Lung microvascular endothelial cell (primary cell): ENCODE data around the gene MYO10. TPM values are rescaled to one million over a fixed set of nuclear protein-coding genes. Genes with fewer than 3 reads are reported as not detected.
A peak's percentile ranks its signal among the peaks of the same experiment; 100 is the strongest.
"Not testable (repeated sequence)": the region's sequence is repeated elsewhere in the genome, so short reads cannot be mapped to it uniquely, and the experiment has no call there.

Experiments
- DNase-seq, 2 donors: peaks; one replicate each; pipeline versions ENCODE4 v3.0.0 to v3.0.0-alpha.2; 2010; ENCODE audit warnings: low read depth in 2 of 2
- total RNA-seq: library from RNA; depleted of rRNA; stranded (reverse); fragments of >200 nt; gene quantifications from 2 replicates; pipeline ENCODE4 v1.2.1, GENCODE V29; 2014

Gene MYO10
- total RNA-seq: 55.8 and 59.5 TPM in 2 replicates

DNA sequence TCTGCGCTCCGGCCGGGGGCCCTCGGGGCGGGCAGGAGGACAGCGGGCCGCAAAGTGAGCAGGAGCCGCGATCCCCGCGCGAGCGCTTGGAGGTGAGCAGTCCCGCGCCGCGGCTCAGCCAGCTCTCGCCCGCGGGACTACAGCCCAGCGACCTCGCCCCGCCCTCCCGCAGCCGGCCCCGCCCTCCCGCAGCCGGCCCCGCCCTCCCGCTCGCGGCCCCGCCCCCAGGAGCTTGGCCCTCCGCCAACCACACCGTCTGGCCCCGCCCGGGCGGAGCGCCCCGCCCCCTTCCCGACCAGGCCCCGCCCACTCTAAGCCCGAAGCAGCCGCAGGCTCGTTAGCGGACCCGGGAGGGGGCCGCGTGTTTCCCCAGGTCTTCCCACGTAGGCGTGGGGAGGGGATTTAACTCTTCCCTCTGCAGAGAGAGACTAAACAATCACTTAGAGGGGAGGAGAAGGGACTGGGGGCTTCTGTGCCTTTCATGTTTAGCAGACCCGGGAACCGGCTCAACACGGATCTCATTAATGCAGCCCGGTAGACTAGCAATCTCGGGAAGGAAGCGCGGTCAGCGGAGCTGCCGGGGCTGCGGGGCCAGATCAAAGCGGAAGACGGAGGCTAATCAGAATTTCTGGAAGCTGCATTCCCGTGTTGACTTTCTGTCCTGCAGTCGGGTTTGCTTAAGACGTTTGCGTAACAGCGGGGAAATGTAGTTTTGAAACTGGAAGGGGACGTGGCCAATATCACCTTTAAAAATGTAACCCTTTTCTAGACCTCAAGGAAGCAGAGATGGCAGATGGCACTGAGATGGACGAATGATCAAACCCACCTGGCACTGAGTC, at the start of gene MYO10:
Gene MYO10 (minus strand): TSS at position 139 of the 839 bp plus-strand sequence. CDS start 480 bp downstream, outside the sequence.
- peak; percentile 88 to 92 for DNase-seq

DNA sequence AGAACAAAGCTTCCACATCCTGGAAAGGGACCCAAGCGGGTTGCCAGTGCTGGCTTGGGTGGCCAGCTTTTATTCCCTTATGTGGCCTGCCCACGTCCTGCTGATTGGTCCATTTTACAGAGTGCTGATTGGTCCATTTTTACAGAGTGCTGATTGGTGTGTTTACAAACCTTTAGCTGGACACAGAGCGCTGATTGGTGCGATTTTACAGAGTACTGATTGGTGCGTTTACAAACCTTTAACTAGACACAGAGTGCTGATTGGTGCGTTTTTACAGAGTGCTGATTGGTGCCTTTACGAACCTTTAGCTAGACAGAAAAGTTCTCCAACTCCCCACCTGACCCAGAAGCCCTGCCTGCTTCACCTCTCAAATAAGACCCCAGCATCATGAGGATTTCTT, 49.2 kb upstream of the MYO10 start:
- DNase-seq: not testable (repeated sequence)

DNA sequence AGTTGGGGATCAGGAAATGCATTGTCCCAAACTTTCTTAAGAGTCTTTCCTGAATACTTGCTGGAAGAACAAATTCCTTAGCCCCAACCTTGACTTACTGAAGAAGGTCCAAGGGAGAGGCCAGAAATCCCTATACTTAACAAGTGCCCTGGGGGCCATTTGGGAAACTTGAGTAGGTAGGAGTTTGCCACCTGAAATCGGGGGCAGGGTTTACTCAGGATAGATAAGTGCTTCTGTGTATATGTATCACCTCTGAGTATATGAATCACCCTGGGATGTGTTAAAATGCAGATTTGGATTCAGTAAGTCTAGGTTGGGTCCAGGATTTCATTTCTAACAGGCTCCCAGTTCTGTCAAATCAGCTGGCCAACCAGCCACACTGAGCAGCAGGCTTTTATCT, 47.9 kb upstream of the MYO10 start:
- no peak for DNase-seq

DNA sequence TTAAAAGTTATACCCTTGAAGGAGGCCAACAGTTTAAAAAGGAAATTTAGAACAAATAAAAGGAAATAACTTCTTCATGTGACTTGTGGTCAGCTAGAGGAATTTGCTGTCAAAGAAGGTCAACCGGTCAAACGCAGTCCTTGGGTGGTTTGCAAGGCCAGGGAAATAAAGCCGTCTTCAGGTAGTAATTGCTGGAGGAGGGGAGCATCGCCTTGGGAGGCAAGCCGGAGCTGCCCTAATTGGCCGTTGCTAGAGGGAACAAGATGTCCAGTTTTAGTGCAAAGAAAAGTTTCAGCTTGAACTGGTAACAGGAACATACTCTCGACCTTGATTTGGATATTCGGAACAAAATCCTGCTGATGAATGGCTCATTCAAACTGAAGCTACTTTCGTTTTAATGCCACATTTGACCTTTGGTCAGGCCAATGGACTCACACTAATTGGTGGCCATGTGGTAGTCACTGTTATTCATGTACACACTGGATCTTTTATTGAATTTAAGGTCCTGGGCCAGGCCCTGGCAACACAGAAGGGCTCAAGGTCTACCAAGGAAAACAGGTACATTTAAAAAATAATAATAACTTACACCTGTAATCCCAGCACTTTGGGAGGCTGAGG, 47.0 kb upstream of the MYO10 start:
- peak in 1 of 2 donors; percentile 82 for DNase-seq

DNA sequence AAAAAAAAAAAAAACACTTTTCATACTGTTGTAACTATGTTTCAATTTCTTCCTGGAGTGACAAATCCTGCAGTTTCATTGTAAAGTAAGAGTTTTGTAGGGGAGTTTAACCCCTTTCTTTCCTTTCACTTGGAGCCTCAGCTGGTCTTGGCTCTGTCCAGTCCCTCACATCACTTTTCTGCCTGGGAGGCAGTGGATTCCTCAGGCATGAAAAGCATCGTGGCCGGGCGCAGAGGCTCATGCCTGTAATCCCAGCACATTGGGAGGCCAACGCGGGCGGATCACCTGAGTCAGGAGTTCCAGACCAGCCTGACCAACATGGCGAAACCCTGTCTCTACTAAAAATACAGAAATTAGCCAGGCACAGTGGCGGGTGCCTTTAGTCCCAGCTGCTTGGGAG, 45.6 kb upstream of the MYO10 start:
- DNase-seq: no peak

DNA sequence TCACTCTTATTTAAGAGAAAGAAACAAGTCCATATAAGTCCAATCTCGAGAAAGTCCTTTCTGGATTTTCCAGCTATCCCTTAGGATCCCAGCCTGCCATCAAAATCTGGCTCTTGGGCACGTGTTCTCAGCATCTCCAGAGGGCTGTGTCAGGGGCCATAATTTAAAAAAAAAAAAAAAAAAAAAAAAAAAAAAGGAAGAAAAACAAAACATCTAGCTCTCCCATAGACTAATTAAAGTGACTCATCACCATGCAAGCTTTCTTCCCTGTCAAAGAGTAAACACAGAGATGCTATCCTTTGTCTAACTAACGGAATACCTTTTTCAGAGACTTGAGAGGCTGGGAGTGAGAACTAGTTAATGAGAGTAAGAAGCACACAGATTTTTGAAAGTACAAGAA, 44.9 kb upstream of the MYO10 start:
- DNase-seq: peak in 1 of 2 donors; percentile 28

DNA sequence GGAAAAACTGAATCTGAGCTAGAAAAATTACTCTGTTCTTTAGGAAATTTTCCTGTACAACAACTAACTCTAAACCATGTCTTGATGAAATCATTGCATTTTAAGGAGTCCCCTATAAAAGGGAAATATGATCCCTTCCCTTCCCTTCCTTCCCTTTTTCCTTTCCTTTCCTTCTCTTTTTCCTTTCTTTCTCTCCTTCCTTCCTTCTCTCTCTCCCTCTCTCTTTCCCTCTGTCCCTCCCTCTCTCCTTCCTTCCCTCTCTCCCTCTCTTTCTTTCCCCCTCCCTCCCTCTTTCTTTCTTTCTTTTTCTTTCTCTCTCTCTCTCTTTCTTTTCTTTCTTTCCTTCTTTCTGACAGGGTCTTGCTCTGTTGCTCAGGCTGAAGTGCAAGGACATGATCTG, 42.2 kb upstream of the MYO10 start:
- DNase-seq: no peak

DNA sequence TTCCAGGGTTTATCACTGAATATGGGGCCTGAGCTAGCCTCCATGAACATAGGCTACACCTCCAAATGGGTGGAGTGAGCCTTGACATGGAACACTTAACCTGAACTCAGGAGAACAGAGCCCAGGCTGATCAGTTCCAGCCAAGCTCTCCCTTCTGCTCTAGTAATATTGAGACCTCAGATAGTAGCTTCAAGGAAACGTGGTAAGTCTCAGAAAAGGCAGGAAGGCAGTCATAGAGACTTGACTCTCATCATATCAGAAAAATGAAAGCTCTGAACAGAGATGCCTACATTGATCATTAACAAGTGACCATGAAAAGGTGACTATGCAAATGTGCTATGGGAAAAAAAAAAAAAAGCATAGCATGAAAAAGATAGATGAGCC, 40.5 kb upstream of the MYO10 start:
- DNase-seq: no peak

DNA sequence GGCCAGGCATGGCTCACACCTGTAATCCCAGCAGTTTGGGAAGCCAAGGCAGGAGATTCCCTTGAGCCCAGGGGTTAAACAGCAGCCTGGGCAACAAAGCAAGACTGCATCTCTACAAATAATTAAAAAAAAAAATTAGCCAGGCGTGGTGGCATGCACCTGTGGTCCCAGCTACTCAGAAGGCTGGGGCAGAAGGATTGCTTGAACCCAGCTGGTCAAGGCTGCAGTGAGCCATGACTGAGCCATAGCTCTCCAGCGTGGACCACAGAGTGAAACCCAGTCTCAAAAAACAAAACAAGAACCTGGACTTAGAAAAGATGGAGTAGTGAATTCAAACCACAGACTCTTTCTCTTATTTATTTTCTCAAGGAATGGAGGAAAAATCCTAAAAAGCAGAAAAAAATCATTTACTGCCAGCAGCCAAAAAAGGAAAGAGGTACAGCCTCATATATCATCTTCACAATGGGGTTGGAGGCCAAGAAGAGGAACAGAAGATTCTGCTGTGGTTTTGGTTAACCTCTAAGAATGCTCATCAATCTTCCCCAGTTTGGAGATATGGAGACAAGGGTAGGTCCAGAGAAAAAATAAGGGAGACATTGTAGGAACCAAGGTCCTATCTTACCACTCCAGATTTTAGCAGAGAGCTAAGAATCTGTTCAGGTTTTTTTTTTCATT, 40.0 kb upstream of the MYO10 start:
- no peak for DNase-seq

DNA sequence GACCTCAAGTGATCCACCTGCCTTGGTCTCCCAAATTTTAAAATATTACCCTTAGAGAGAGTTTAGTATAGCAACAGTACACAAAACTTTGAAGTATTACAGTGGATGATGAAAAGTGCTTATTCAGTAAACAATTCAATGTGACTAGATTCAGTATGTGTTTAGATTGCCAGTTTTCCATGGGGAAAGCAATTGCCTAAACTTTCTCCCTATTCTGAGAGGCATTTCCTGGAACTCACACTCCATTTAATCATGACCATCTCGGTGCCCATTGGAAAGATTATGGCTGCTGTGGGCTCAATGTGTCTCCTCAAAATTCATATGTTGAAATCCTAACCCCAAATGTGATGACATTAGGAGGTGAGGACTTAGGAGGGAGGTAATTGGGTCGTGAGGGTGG, 38.9 kb upstream of the MYO10 start:
- no peak for DNase-seq

DNA sequence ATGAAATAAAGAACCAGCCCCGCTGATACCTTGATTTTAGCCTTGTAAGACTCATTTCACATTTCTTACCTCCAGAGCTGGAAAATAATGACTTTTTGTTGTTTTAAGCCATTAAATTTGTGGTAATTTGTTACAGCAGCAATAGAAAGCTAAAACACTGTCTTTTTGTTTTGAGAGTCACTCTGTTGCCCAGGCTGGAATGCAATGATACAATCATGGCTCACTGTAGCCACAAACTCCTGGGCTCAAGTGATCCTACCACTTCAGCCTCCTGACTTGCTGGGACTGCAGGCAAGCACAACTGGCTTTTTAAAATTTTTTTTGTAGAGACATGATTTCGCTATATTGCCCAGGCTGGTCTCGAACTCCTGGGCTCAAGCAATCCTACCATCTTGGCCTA, 34.7 kb upstream of the MYO10 start:
- DNase-seq: no peak

DNA sequence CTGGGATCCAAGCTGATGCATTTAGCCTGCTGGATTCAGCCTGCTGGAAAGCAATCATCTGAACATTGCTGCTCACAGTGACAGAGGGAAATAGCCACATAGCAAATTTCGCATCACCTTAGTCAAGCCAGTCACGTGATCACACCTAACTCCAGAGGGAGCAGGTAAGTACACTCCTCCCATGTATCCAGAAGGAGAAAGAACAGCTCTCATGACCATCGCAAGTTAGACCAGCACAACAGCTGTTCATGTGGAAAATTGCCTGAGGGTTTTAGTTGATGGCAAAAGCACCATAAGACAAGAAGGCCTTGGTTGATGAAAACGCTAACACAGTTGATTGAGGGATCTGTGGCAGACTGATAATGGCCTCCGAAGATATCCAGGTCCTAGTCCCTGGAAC, 34.2 kb upstream of the MYO10 start:
- DNase-seq: no peak

DNA sequence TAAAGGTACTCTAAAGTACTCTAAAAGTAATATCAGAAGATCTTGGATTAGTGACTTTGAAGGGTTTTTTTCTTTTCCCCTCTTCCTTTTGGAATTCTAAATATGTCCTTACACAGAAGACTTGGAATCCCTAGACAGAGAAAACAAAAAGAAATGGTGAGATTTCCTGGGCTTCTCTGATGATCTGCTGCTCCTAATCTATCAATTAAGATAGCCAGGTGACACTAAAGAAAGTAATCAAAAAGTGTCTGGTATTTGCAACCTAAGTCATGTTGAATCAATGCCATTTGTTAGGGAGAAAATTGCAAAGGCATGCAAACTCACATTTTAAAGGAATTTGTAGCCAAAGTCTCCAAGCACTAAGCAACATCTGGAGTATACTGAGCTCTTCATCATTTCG, 29.5 kb upstream of the MYO10 start:
- no peak for DNase-seq

DNA sequence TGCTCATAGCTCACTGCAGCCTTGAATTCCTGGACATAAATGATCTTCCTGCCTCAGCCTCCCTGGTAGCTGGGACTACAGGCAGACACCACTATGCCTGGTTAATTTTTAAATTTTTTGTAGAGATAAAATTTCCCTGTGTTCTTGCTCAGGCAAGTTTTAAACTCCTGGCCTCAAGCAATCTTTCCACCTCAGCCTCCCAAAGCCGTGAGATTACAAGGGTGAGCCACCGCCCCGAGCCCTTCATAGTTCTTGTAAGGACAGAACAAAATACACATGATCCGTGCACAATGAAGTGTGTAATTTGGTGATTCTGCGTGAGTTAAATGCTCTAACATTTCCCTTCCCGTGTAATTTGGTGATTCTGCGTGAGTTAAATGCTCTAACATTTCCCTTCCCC, 27.7 kb upstream of the MYO10 start:
- no peak for DNase-seq

DNA sequence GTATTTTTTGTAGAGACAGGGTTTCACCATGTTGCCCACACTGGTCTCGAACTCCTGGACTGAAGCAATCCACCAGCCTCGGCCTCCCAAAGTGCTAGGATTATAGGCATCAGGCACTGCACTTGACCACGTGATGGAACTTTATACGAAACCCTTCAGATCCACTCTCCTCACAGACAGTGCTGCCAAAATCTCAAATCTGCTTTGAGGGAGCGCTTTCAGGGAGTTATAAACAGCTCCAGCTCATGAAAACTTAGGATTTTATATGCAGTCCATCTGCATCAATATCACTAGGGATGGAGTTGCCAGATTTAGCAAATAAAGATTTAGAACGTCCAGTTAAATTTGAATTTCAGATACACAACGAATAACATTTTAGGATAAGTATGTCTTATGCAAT, 25.0 kb upstream of the MYO10 start:
- DNase-seq: no peak

DNA sequence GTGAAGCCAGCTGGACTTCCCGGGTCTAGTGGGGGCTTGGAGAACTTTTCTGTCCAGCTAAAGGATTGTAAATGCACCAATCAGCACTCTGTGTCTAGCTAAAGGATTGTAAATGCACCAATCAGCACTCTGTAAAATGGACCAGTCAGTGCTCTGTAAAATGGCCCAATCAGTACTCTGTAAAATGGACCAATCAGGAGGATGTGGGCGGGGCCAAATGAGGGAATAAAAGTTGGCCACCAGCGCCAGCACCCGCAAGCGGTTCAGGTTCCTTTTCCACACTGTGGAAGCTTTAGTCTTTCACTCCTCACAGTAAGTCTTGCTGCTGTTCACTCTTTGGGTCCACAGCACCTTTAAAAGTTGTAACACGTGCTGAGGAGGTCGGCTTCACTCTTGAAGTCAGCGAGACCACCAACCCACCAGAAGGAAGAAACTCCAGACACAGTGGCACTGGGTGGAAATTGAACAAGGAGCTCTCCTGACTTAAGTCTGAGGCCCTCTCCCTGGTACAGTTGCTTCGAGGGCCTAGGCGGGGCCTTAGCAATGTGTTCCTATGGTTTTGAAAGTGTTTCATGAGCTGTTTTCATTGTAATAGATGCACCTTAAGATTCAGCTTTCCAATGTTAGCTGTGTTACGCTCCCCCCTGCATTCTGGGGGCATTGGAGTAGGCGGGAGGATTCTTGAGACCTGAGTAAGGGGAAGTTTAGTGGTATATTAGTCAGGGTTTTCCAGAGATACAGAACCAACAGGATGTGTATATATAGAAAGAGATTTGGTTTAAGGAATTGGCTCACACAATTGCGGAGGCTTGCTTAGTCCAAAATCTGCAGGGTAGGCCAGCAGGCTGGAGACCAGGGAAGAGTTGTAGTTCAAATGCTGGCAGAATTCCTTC, 21.5 kb upstream of the MYO10 start:
- peak in 1 of 2 donors; percentile 91 for DNase-seq

DNA sequence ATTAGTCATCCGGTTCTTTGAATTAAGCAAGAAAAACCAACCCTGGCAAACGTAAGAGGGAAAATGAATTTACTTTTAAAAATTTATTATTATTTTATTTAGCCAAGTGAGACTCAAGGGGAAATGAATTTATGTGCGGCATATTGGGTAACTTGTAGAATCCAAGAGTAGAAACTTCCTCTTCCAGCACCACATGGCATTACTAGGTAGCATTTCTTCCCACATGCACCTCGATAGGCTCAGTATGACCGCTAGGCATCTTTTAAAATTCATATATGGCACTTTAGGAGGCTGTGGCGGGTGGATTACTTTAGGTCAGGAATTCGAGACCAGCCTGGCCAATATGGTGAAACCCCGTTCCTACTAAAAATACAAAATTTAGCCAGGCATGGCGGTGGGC, 17.6 kb upstream of the MYO10 start:
- no peak for DNase-seq

DNA sequence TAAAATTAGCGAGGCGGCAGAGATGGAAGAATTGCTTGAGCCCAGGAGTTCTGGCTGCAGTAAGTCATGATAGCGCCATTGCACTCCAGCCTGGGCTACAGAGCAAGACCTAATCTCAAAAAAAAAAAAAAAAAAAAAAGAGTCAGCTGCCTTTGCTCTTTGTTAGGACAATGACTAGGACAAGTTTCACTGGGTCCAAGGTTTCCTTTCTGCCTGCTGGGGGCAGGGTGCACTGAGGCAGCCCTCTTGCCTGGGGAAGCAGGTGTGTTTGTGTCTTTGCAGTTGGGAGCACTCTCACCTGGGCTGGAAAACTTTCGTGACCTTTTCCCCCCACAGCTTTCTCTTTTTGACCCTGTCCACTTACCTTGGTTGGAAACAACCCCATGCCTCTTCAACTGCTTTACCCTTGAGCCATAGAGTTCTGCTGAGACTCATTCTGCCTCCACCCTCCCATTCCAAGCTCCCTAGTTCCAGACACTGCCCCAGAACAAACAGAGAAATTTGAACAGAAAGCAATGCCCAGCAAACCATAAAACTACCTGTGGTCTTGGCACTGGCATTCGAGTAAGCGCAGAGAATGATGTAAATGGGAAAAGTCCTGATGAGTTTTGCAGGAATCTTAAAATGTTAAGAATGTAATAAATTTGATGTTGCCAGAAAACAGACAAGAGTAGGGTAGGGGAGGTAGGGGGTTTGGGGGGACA, 17.0 kb upstream of the MYO10 start:
- no peak for DNase-seq

DNA sequence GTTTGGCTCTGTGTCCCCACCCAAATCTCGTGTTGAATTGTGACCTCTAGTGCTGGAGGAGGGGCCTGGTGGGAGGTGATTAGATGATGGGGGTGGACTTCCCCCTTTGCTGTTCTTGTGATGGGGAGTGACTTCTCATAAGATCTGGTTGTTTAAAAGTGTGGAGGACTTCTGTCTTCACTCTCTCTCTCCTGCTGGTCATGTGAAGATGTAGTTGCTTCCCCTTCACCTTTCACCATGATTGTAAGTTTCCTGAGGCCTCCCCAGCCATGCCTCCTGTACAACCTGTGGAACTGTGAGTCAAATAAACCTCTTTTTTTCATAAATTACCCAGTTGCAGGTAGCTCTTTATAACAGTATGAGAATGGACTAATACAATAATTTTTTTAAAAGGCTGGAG, 10.6 kb upstream of the MYO10 start:
- no peak for DNase-seq

DNA sequence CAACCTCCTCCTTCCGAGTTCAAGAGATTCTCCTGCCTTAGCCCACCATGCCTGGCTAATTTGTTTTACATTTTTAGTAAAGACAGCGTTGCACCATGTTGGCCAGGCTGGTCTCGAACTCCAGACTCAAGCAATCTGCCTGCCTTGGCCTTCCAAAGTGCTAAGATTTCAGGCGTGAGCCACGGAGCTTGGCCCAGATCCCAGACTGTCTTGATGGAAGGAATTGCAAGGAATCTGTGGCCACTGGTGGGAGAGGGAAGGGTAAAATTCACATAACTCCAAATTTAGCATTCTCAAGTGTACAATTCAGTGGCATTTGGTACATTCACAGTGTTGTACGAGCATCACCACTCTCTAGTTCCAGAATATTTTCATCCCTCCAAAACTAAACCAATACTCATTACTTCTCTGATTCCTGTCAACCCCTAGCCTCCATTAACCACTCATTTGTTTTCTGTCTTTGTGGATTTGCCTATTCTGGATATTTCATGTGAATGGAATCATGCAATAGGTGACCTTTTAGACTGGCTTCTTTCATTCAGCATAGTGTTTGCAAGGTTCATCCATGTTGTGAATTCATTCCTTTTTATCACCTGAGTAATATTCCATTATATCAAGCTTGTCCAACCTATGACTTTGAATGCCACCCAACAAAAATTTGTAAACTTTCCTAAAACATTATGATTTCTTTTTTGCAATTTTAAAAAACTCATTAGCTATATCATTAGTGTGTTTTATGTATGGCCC, 8.9 kb upstream of the MYO10 start:
- DNase-seq: no peak
